ENCODE results near the gene C2orf72. TPM values are rescaled to one million over a fixed set of nuclear protein-coding genes. Genes with fewer than 3 reads are reported as not detected.
A peak's percentile ranks its signal among the peaks of the same experiment; 100 is the strongest.

Gene C2orf72
- total and polyA plus RNA-seq, 2 of the 13 experiments (the other 11 are each of a cell fraction or from before 2014, with no cell fraction given): 147 to 203 TPM

- TF ChIP-seq PHF8 (CRISPR knock-in tag; IDR thresholded peaks at IDR 0.05) (peak; percentile 68), RXRB (CRISPR knock-in tag; IDR thresholded peaks at IDR 0.05; ENCODE audit: borderline replicate concordance) (peak; percentile 99), CHCHD3 (CRISPR knock-in tag; IDR thresholded peaks at IDR 0.05) (0 out of 2 replicates have a peak, but pooled peaks have one; percentile 48), MED13 (CRISPR knock-in tag; IDR thresholded peaks at IDR 0.05) (peak; percentile 99), GPN1 (CRISPR knock-in tag; IDR thresholded peaks at IDR 0.05; ENCODE audit: borderline replicate concordance) (no peak), AGO1 (IDR thresholded peaks at IDR 0.05; ENCODE audit: low read depth, low read length, poor library complexity, severe bottlenecking) (peak; percentile 81), ARNT (IDR thresholded peaks at IDR 0.05) (no peak), MAFF (IDR thresholded peaks at IDR 0.05; ENCODE audit: low read depth, low read length) (0 out of 2 replicates have a peak, but pooled peaks have one; percentile 55), RBM22 (optimal IDR thresholded peaks at IDR 0.05; ENCODE audit: low read length) (peak; percentile 95), NCOA5 (CRISPR knock-in tag; IDR thresholded peaks at IDR 0.05) (peak; percentile 98), NR3C1 (CRISPR knock-in tag; IDR thresholded peaks at IDR 0.05) (no peak), CBX2 (IDR thresholded peaks at IDR 0.05; ENCODE audit: low read depth, low read length) (no peak), CBX2 (CRISPR knock-in tag; IDR thresholded peaks at IDR 0.05; ENCODE audit: low read depth) (peak; percentile 92), ATF2 (CRISPR knock-in tag; IDR thresholded peaks at IDR 0.05) (peak; percentile 97), ZNF337 (CRISPR knock-in tag; IDR thresholded peaks at IDR 0.05; ENCODE audit: borderline replicate concordance, low read depth) (peak; percentile 88; the same call in 1 of the 2 replicates), NCOR1 (IDR thresholded peaks at IDR 0.05; ENCODE audit: borderline replicate concordance, low read length) (peak; percentile 98), ARHGAP35 (CRISPR knock-in tag; IDR thresholded peaks at IDR 0.05; ENCODE audit: borderline replicate concordance) (peak; percentile 86; the same call in 1 of the 2 replicates), MXD3 (CRISPR knock-in tag; IDR thresholded peaks at IDR 0.05) (no peak; the same call in none of the 2 replicates), SNRNP70 (IDR thresholded peaks at IDR 0.05; ENCODE audit: low read depth, low read length) (no peak), PBX3 (CRISPR knock-in tag; IDR thresholded peaks at IDR 0.05; ENCODE audit: borderline replicate concordance) (0 out of 2 replicates have a peak, but pooled peaks have one; percentile 41)
- TF ChIP-seq, protein P1, sequence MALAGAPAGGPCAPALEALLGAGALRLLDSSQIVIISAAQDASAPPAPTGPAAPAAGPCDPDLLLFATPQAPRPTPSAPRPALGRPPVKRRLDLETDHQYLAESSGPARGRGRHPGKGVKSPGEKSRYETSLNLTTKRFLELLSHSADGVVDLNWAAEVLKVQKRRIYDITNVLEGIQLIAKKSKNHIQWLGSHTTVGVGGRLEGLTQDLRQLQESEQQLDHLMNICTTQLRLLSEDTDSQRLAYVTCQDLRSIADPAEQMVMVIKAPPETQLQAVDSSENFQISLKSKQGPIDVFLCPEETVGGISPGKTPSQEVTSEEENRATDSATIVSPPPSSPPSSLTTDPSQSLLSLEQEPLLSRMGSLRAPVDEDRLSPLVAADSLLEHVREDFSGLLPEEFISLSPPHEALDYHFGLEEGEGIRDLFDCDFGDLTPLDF (CRISPR knock-in tag; IDR thresholded peaks at IDR 0.05): peak; percentile 90
- TF ChIP-seq, protein P2, sequence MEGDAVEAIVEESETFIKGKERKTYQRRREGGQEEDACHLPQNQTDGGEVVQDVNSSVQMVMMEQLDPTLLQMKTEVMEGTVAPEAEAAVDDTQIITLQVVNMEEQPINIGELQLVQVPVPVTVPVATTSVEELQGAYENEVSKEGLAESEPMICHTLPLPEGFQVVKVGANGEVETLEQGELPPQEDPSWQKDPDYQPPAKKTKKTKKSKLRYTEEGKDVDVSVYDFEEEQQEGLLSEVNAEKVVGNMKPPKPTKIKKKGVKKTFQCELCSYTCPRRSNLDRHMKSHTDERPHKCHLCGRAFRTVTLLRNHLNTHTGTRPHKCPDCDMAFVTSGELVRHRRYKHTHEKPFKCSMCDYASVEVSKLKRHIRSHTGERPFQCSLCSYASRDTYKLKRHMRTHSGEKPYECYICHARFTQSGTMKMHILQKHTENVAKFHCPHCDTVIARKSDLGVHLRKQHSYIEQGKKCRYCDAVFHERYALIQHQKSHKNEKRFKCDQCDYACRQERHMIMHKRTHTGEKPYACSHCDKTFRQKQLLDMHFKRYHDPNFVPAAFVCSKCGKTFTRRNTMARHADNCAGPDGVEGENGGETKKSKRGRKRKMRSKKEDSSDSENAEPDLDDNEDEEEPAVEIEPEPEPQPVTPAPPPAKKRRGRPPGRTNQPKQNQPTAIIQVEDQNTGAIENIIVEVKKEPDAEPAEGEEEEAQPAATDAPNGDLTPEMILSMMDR (CRISPR knock-in tag; IDR thresholded peaks at IDR 0.05): peak; percentile 53
- TF ChIP-seq, protein P3, sequence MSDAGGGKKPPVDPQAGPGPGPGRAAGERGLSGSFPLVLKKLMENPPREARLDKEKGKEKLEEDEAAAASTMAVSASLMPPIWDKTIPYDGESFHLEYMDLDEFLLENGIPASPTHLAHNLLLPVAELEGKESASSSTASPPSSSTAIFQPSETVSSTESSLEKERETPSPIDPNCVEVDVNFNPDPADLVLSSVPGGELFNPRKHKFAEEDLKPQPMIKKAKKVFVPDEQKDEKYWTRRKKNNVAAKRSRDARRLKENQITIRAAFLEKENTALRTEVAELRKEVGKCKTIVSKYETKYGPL (CRISPR knock-in tag; IDR thresholded peaks at IDR 0.05): peak; percentile 98
These were observed 12.9 kb downstream of the C2orf72 start (continued) for GRCh38 chr2:231050018-231050901.

Data from HepG2 (cell line).